Stimulated activated naive B cell treated with anti-CD40 and anti-IgM and Interleukin-4, amounts not matched to agents 10 μg/mL and 1 μg/mL and 100 μg/mL, for 72 hours (primary cell): Measurements from ENCODE around the gene RO60.
"Not testable (repeated sequence)": the region's sequence is repeated elsewhere in the genome, so short reads cannot be mapped to it uniquely, and the experiment has no call there.

Experiments
- ATAC-seq, 2 donors: fragments of 150-1000 bp; cut with Tn5 transposase; replicated peaks; 2 replicates each; pipeline ENCODE4 v1.10.0; 2021; ENCODE audit warnings: moderate library complexity in 1 of 2
- DNase-seq: peaks from one replicate; pipeline ENCODE4 v3.0.0; 2021
- H3K27ac Mint-ChIP-seq: one replicate; pipeline ENCODE4 v1.8.0; 2022; ENCODE audit warnings: mild to moderate bottlenecking, mixed read lengths
- H3K27me3 Mint-ChIP-seq, 2 donors: one replicate each; pipeline ENCODE4 v1.8.0; 2022; ENCODE audit warnings: mixed read lengths in 2 of 2
- H3K36me3 Mint-ChIP-seq, 2 donors: one replicate each; pipeline ENCODE4 v1.8.0; 2022; ENCODE audit warnings: mixed read lengths in 2 of 2, mild to moderate bottlenecking in 1 of 2
- H3K4me1 Mint-ChIP-seq, 2 donors: one replicate each; pipeline ENCODE4 v1.8.0; 2022; ENCODE audit warnings: mixed read lengths in 2 of 2, mild to moderate bottlenecking in 1 of 2
- H3K4me3 Mint-ChIP-seq, 2 donors: one replicate each; pipeline ENCODE4 v1.8.0; 2022; ENCODE audit warnings: mild to moderate bottlenecking in 2 of 2, mixed read lengths in 2 of 2, moderate library complexity in 1 of 2
- H3K9me3 Mint-ChIP-seq, 2 donors: one replicate each; pipeline ENCODE4 v1.8.0; 2022; ENCODE audit warnings: mixed read lengths in 2 of 2, mild to moderate bottlenecking in 1 of 2

Gene RO60

GRCh38 chr1:193059282-193060114, at the start of gene RO60, which contains the start of gene UCHL5:
Gene RO60, plus strand, starts transcription at chr1:193059612. Its CDS starts 9,443 bp downstream, at chr1:193069055.
Gene UCHL5, minus strand, starts transcription at chr1:193059360. Its CDS starts 100 bp downstream, at chr1:193059260.
- peak; percentile 94 for ATAC-seq

GRCh38 chr1:193011406-193011805, 48.0 kb upstream of the RO60 start:
- Mint-ChIP-seq H3K4me3 (no peak overlapping the region), H3K27ac (no peak overlapping the region), H3K27me3 (no peaks in the 10 kb centered on the region), H3K36me3 (peaks cover 6 to 7% of the 10 kb centered on the region in 2 donors), H3K4me1 (no peaks in the 10 kb centered on the region), H3K9me3 (peaks cover 0 to 2% of the 10 kb centered on the region in 2 donors)
- no peak for ATAC-seq
- DNase-seq: no peak

More at GRCh38 chr1:193059282-193060114, at the start of gene RO60, which contains the start of gene UCHL5:
- no peaks in the 10 kb centered on the region for H3K27me3 Mint-ChIP-seq
- peak within 1 kb of the TSS; percentile 99 for H3K27ac Mint-ChIP-seq
- peak; percentile 96 for DNase-seq
- H3K36me3 Mint-ChIP-seq: peaks cover 16 to 35% of the 10 kb centered on the region in 2 donors
- H3K4me1 Mint-ChIP-seq: peaks cover 19 to 56% of the 10 kb centered on the region in 2 donors
- no peaks in the 10 kb centered on the region for H3K9me3 Mint-ChIP-seq
- peak within 1 kb of the TSS; percentile 93 to 99 for H3K4me3 Mint-ChIP-seq

- Mint-ChIP-seq H3K4me3 (no peak overlapping the region), H3K4me1 (no peaks in the 10 kb centered on the region), H3K9me3 (no peaks in the 10 kb centered on the region), H3K27ac (no peak overlapping the region), H3K27me3 (no peaks in the 10 kb centered on the region), H3K36me3 (peaks cover 3 to 4% of the 10 kb centered on the region in 2 donors)
- no peak for DNase-seq
- no peak for ATAC-seq
These were observed 46.4 kb upstream of the RO60 start for GRCh38 chr1:193013005-193013404.

GRCh38 chr1:193013707-193014106, 45.7 kb upstream of the RO60 start:
- no peak for DNase-seq
- no peak for ATAC-seq
- Mint-ChIP-seq H3K27me3 (no peaks in the 10 kb centered on the region), H3K4me3 (no peak overlapping the region), H3K4me1 (no peaks in the 10 kb centered on the region), H3K9me3 (no peaks in the 10 kb centered on the region), H3K36me3 (peaks cover 4 to 6% of the 10 kb centered on the region in 2 donors), H3K27ac (no peak overlapping the region)

GRCh38 chr1:193014400-193014799, 45.0 kb upstream of the RO60 start:
- Mint-ChIP-seq H3K36me3 (peaks cover 4 to 7% of the 10 kb centered on the region in 2 donors), H3K27ac (no peak overlapping the region), H3K9me3 (no peaks in the 10 kb centered on the region), H3K27me3 (no peaks in the 10 kb centered on the region), H3K4me3 (no peak overlapping the region), H3K4me1 (no peaks in the 10 kb centered on the region)
- DNase-seq: no peak
- no peak for ATAC-seq

GRCh38 chr1:193016788-193017187, 42.6 kb upstream of the RO60 start:
- Mint-ChIP-seq H3K4me3 (no peak overlapping the region), H3K9me3 (no peaks in the 10 kb centered on the region)
- no peak for ATAC-seq

GRCh38 chr1:193019442-193020026, 39.9 kb upstream of the RO60 start:
- DNase-seq (no peak), ATAC-seq (peak in 1 of 2 donors; percentile 50)
- Mint-ChIP-seq H3K4me3 (no peak overlapping the region), H3K4me1 (no peaks in the 10 kb centered on the region), H3K27me3 (no peaks in the 10 kb centered on the region), H3K9me3 (no peaks in the 10 kb centered on the region), H3K27ac (no peak overlapping the region), H3K36me3 (peaks cover 4 to 9% of the 10 kb centered on the region in 2 donors)

More at GRCh38 chr1:193016788-193017187, 42.6 kb upstream of the RO60 start:
- Mint-ChIP-seq H3K27me3 (no peaks in the 10 kb centered on the region), H3K27ac (no peak overlapping the region), H3K4me1 (no peaks in the 10 kb centered on the region), H3K36me3 (peaks cover 0 to 4% of the 10 kb centered on the region in 2 donors)
- DNase-seq: no peak

GRCh38 chr1:193025218-193025617, 34.2 kb upstream of the RO60 start:
- no peaks in the 10 kb centered on the region for H3K9me3 Mint-ChIP-seq
- no peak for DNase-seq
- no peaks in the 10 kb centered on the region for H3K27me3 Mint-ChIP-seq
- peaks cover 16 to 17% of the 10 kb centered on the region in 2 donors for H3K36me3 Mint-ChIP-seq
- no peaks in the 10 kb centered on the region for H3K4me1 Mint-ChIP-seq
- no peak for ATAC-seq
- no peak overlapping the region for H3K27ac Mint-ChIP-seq
- H3K4me3 Mint-ChIP-seq: no peak overlapping the region

GRCh38 chr1:193030280-193030679, 29.1 kb upstream of the RO60 start:
- Mint-ChIP-seq H3K4me1 (peaks cover 0 to 6% of the 10 kb centered on the region in 2 donors), H3K27ac (no peak overlapping the region), H3K36me3 (peaks cover 18 to 29% of the 10 kb centered on the region in 2 donors), H3K4me3 (no peak overlapping the region), H3K27me3 (no peaks in the 10 kb centered on the region), H3K9me3 (no peaks in the 10 kb centered on the region)
- no peak for DNase-seq
- ATAC-seq: no peak

- Mint-ChIP-seq H3K4me1 (peaks cover 6 to 10% of the 10 kb centered on the region in 2 donors), H3K36me3 (peaks cover 14 to 31% of the 10 kb centered on the region in 2 donors), H3K27ac (no peak overlapping the region), H3K27me3 (no peaks in the 10 kb centered on the region), H3K9me3 (no peaks in the 10 kb centered on the region), H3K4me3 (no peak overlapping the region)
- DNase-seq (no peak), ATAC-seq (no peak)
These were observed 28.0 kb upstream of the RO60 start for GRCh38 chr1:193031431-193031830.

- DNase-seq, H3K27ac Mint-ChIP-seq: not testable (repeated sequence)
These were observed 26.6 kb upstream of the RO60 start for GRCh38 chr1:193032643-193033427.

GRCh38 chr1:193033610-193034009, 25.8 kb upstream of the RO60 start:
- Mint-ChIP-seq H3K27ac (no peak overlapping the region), H3K9me3 (no peaks in the 10 kb centered on the region), H3K27me3 (no peaks in the 10 kb centered on the region), H3K4me1 (peaks cover 9 to 23% of the 10 kb centered on the region in 2 donors), H3K4me3 (no peak overlapping the region), H3K36me3 (peaks cover 21 to 52% of the 10 kb centered on the region in 2 donors)
- no peak for DNase-seq
- no peak for ATAC-seq

More at GRCh38 chr1:193032643-193033427, 26.6 kb upstream of the RO60 start:
- H3K27me3 Mint-ChIP-seq, H3K9me3 Mint-ChIP-seq, H3K4me3 Mint-ChIP-seq, ATAC-seq: not testable (repeated sequence)
- H3K36me3 Mint-ChIP-seq: peaks cover 21 to 45% of the 10 kb centered on the region in 2 donors
- peaks cover 9 to 23% of the 10 kb centered on the region in 2 donors for H3K4me1 Mint-ChIP-seq

GRCh38 chr1:193036337-193037047, 22.9 kb upstream of the RO60 start:
- H3K4me3 Mint-ChIP-seq: no peak overlapping the region
- peaks cover 9 to 23% of the 10 kb centered on the region in 2 donors for H3K4me1 Mint-ChIP-seq
- ATAC-seq: no peak
- no peaks in the 10 kb centered on the region for H3K27me3 Mint-ChIP-seq
- DNase-seq: no peak
- peaks cover 22 to 68% of the 10 kb centered on the region in 2 donors for H3K36me3 Mint-ChIP-seq
- no peaks in the 10 kb centered on the region for H3K9me3 Mint-ChIP-seq
- no peak overlapping the region for H3K27ac Mint-ChIP-seq
